Retina (tissue), 1 donor: Measurements from ENCODE around the gene SVIL.
"Not testable (repeated sequence)": the region's sequence is repeated elsewhere in the genome, so short reads cannot be mapped to it uniquely, and the experiment has no call there.

ENCODE experiments used
- DNase-seq: peaks from one replicate; pipeline ENCODE4 v3.0.0-alpha.2; 2016

The SVIL gene

GRCh38 chr10:29510483-29511157 is 124.2 kb downstream of the SVIL start:
- not testable (repeated sequence) for DNase-seq

- DNase-seq: no peak
Observed at GRCh38 chr10:29508554-29509244, 126.1 kb downstream of the SVIL start.

- DNase-seq: not testable (repeated sequence)
Observed at GRCh38 chr10:29507750-29508149, 127.0 kb downstream of the SVIL start.

- not testable (repeated sequence) for DNase-seq
Observed at GRCh38 chr10:29506324-29506921, 128.3 kb downstream of the SVIL start.

DNA sequence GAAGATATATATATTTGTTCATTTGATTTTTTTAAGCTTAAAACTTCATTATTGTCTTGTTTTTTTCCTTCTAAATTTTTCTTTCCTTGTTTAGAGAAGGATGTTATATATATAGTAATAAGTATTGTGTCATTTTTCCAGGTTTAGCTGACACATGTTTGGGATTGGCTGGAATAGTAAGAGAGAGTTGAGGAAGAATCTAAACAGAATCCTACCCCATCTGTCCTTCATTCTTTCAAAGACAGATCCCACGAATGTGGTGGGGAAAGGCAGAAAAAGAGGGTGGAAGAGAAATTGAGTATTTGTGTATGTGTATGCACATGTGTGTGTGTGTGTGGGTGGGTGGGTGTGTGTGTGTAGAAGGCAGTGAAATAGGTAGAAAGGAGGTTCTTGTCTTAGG is 132.4 kb downstream of the SVIL start:
- no peak for DNase-seq

DNA sequence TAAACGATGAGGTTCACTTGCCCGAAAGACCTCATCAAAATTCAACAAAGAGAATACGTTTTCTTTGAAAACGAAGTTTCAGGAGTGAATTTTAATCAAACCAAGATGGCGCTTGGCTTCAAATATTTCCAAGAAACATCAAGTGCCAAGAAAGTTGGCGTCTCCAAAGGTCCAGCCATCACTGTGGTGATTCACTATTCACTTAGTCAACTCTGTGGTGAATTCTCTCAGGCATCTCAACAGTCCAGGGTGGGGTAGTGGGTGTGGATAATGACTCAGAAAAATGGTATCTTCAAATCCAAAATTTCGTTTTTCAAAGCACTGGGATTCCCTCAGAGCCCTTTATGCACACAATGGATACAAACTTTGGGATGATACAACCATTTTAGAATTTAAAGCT is 133.1 kb downstream of the SVIL start:
- DNase-seq: no peak

DNA sequence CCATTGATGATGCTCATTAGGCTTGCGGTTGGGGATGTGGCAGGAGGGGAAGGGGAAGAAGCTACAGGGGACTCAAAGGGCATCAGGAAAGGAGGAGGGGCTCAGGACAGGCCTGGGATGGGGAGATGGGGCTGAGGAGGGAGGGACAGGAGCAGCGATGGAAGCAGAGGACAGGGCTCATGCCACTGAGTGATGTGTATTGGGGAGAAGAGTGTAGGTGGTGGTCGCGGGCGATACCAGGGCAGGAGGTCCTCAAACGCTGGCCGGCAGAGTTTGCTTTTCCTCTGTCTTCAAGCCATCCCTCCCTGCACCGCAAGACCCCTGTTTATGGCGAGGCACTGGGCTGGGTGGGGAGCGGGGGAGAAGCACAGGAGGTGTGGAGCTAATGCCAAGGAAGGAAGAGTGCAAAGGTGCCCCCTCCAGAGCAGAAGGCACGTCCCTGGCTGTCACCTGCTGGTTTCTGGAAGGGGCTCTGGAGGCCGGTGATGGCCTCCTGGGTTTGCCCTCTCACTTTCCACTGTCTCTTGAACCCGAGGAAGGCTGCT is 134.7 kb downstream of the SVIL start:
- DNase-seq: no peak

DNA sequence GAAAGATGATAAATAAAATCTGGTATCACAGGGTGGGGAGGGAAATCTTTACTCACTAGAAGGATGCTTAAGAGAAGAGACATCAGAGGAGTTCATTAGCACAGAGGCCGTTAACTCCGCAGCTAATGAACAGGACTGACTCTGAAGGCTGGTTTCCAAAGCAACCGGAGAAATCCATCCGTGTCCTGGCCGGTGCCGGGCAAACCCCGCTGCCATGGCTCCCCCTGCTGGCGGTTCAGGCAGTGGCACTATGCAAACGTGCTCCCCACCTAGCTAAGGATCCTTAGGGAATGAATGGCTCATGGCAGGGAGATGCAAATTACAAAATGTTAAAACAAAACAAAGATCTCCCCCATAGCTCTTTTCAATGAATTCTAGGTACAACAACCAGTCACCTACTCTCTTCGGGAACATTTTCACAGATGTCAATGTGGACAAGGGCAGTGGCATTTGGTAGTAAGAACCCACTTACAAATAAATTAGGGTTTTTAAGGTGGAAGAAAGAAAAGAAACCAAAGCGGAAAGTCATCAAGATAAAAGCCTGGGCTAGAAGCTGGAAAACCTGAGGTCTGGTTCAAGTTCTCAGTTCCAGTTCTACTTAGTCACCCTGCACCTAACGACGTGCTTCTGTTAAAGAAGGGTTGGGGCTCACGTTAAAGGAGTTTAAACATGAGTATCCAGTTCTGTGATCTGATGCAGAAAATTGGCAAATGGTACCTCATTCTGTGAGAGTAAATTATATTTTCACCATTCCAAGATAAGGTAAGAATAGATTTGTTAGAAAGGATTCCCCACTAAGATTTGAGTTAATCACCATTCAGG is 138.2 kb downstream of the SVIL start:
- DNase-seq: peak; percentile 76

DNA sequence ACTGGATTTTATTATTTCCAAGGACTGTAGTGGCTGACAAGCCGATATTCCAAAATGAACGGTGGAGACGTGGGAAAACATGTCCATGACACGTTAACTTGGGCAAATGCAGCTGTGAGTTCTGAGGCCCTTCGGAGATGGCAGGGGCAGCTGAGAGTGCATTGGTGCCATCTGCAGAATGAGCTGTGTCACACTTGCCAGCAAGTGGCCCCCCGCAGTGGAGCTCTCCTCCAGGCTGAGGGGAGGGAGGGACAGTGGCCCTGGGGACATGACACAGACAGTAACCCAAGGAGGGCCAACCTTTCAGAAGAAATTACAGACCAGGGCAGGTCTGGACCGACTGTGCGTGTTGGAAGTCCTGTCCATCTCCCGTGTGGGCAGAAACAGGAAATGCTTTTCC is 139.4 kb downstream of the SVIL start:
- DNase-seq: no peak

GRCh38 chr10:29493697-29494096 is 141.1 kb downstream of the SVIL start:
- no peak for DNase-seq

GRCh38 chr10:29492774-29493173 is 142.0 kb downstream of the SVIL start:
- no peak for DNase-seq

- DNase-seq: no peak
Observed at GRCh38 chr10:29491918-29492317, 142.9 kb downstream of the SVIL start.

DNA sequence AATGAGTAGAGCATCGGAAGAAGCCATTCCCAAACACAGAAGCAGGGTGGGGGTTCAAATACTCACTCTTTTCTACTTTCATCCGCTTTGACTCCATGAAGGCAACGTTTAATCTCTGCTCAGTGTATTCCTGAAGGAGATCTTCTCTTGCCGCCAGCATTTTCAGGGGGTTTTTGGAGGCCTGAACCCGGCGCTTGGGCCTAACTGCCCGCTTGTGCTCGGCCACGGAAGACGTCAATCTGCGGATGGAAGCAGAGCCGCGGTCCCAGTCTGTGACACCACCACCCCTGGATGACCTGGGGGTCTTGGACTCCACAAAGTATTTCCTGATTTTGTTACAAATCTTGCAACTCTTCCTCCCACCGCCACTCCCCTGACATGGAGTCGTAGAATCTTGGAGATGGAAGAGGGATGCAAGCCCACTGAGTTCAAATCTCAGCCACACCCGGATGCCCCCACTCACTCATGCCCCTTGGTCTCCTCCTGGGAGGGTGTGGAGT is 143.9 kb downstream of the SVIL start:
- DNase-seq: not testable (repeated sequence)

DNA sequence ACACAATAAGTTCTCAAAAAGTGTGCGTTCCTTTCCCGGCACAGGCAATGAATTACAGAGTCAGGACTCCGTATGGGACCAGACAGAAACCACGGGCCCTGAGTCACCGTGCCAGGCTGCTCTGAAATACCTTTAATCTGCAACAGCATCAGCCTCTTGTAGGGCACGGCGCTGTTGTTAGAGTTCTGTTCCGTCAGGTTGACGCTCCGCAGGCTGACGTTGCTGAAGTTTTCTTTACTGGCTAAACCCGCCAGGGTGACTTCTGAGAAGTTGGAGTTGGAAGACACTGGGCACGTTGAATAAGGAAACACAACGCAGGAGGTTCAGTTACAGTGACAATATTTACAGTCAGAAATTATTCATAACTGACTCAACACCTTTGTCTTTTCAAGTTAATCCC is 146.3 kb downstream of the SVIL start:
- DNase-seq: not testable (repeated sequence)

DNA sequence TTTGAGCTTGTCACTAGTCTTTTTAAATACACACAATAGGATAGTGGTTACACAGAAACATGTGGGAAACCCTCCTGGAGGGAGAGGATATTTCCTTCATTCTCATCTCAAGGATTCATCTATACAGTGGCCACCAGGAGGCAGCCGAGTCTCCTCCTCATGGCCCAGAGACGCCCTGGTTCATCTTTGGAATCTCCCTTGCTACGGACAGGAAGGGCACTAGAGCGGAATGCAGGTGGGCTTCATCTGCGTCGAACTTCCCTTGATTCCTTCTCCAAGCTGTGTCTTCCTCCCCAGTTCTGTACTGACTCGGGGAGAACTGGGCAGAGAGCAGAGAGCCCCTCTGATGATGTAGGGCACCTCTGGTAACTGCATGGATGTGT is 146.9 kb downstream of the SVIL start:
- not testable (repeated sequence) for DNase-seq

- DNase-seq: not testable (repeated sequence)
Observed at GRCh38 chr10:29487032-29487883, 147.5 kb downstream of the SVIL start.

DNA sequence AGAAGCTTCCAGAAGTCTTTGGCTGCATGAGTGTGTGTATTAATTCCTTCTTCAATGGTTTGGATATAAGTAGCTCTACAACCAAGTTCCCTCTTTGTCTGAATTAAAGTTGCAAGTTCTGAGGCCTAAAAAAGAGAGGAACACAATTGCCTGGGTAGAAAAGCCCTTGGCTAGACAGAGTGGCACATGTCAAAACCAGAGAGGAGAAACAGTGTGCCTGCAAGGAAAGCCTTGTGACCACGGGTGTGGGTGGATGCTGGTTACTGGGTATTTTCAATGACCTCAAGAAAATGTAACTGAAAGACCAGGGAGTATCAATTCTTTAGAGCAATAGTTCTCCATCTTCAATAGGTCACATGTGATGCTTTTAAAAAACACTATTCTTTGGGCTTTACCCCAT is 148.3 kb downstream of the SVIL start:
- no peak for DNase-seq

DNA sequence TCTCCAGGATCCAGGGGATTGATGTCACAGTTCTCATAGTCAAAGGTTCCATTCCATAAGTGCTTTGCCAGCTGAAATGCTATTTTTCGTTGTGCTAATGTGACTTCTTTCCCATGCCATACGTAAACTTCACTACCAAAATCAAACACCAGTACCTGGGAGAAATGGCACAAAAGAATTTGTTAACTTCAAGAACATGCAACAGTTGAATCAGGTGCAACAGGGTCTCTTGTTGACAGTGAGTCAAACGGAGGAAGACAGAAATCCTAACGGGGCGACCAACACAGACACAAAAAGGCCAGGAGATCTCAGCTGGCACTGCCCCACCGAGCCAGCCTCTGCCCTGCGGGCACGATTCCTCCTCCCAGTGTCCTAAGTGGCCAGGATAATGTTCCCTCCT is 150.1 kb downstream of the SVIL start:
- DNase-seq: not testable (repeated sequence)

DNA sequence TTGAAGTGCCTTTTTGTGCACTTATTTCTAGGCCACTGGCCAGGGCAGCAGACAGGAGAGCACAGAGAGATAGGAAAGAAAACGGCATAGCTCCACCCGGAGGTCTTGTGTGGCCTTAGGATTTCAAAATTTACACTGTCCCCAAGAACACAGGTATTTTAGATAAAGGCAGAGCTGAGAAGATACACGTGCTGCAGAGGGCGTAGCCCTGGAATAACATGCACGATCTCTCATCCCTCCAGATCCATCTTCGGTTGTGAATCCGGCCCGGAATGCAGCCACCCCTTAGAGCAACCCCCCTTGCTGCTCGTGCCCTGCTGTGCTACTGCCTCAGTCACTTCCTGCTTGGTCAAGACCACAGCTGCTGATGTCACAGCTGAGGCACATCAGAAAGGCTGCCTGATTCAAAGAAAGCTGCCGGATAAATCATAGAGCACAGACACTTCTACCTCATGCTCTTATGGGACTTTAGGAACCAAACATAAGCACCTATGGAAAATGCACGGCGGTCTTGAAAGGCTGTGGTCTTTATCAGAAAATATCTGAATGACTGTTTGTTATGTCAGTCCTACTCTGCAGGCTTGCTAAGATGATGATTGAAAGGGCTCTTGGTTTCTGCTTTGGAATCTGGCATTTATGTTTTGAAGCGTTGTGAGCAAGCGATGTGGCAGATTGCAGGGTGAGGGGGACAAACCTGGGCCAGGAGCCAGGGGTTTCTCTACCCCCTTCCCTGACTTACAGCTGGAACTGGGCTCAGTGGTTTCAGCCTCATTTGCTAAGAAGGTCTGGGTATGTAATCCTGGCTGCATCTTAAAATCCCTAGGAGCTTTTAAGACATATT is 152.0 kb downstream of the SVIL start:
- peak; percentile 60 for DNase-seq

GRCh38 chr10:29481906-29482440 is 152.8 kb downstream of the SVIL start:
- DNase-seq: no peak
